ENCODE data around the gene ESYT2. TPM values are rescaled to one million over a fixed set of nuclear protein-coding genes. Genes with fewer than 3 reads are reported as not detected.

ESYT2 gene
- polyA plus RNA-seq, 4 donors, result 33.0 to 64.2 (median 45.6) TPM

- no peak for DNase-seq (ENCODE audit: low read depth in 4 of 4, low spot score in 3 of 4)
These were observed 1.7 kb downstream of the ESYT2 start for GRCh38 chr7:158827411-158828132.

GRCh38 chr7:158825628-158826289, 3.5 kb downstream of the ESYT2 start:
- no peak for DNase-seq (ENCODE audit: low read depth in 4 of 4, low spot score in 3 of 4)

GRCh38 chr7:158824028-158824427, 5.3 kb downstream of the ESYT2 start:
- DNase-seq (ENCODE audit: low read depth in 4 of 4, low spot score in 3 of 4), result no peak

- no peak for DNase-seq (ENCODE audit: low read depth in 4 of 4, low spot score in 3 of 4)
These were observed 7.9 kb downstream of the ESYT2 start for GRCh38 chr7:158821171-158822031.

- DNase-seq (ENCODE audit: low read depth in 4 of 4, low spot score in 3 of 4), result no peak
These were observed 8.7 kb downstream of the ESYT2 start for GRCh38 chr7:158820656-158821055.

- no peak for DNase-seq (ENCODE audit: low read depth in 4 of 4, low spot score in 3 of 4)
These were observed 9.6 kb downstream of the ESYT2 start for GRCh38 chr7:158819571-158820203.

- peak in 2 of 4 donors; percentile 41 to 62 for DNase-seq (ENCODE audit: low read depth in 4 of 4, low spot score in 3 of 4)
These were observed 10.7 kb downstream of the ESYT2 start for GRCh38 chr7:158818325-158819213.

GRCh38 chr7:158816995-158817394, 12.3 kb downstream of the ESYT2 start:
- no peak for DNase-seq (ENCODE audit: low read depth in 4 of 4, low spot score in 3 of 4)

- DNase-seq (ENCODE audit: low read depth in 4 of 4, low spot score in 3 of 4), result no peak
These were observed 13.0 kb downstream of the ESYT2 start for GRCh38 chr7:158816271-158816670.

- DNase-seq (ENCODE audit: low read depth in 4 of 4, low spot score in 3 of 4), result no peak
These were observed 13.5 kb downstream of the ESYT2 start for GRCh38 chr7:158815800-158816128.

- DNase-seq (ENCODE audit: low read depth in 4 of 4, low spot score in 3 of 4), result no peak
These were observed 14.1 kb downstream of the ESYT2 start for GRCh38 chr7:158815083-158815799.

- DNase-seq (ENCODE audit: low read depth in 4 of 4, low spot score in 3 of 4), result no peak
These were observed 14.7 kb downstream of the ESYT2 start for GRCh38 chr7:158814637-158815036.

GRCh38 chr7:158812684-158813083, 16.6 kb downstream of the ESYT2 start:
- no peak for DNase-seq (ENCODE audit: low read depth in 4 of 4, low spot score in 3 of 4)

GRCh38 chr7:158811894-158812293, 17.4 kb downstream of the ESYT2 start:
- DNase-seq (ENCODE audit: low read depth in 4 of 4, low spot score in 3 of 4), result no peak

- DNase-seq (ENCODE audit: low read depth in 4 of 4, low spot score in 3 of 4), result no peak
These were observed 17.8 kb downstream of the ESYT2 start for GRCh38 chr7:158811461-158811860.

- DNase-seq (ENCODE audit: low read depth in 4 of 4, low spot score in 3 of 4), result no peak
These were observed 18.5 kb downstream of the ESYT2 start for GRCh38 chr7:158810846-158811245.

GRCh38 chr7:158809596-158809995, 19.7 kb downstream of the ESYT2 start:
- DNase-seq (ENCODE audit: low read depth in 4 of 4, low spot score in 3 of 4), result no peak

- DNase-seq (ENCODE audit: low read depth in 4 of 4, low spot score in 3 of 4), result no peak
These were observed 21.2 kb downstream of the ESYT2 start for GRCh38 chr7:158808126-158808525.

- no peak for DNase-seq (ENCODE audit: low read depth in 4 of 4, low spot score in 3 of 4)
These were observed 23.4 kb downstream of the ESYT2 start for GRCh38 chr7:158805937-158806336.

Measured in left renal pelvis (tissue), 4 donors.